ENCODE measurements around the gene ABI3BP.
"Not testable (repeated sequence)": the region's sequence is repeated elsewhere in the genome, so short reads cannot be mapped to it uniquely, and the experiment has no call there.

DNA sequence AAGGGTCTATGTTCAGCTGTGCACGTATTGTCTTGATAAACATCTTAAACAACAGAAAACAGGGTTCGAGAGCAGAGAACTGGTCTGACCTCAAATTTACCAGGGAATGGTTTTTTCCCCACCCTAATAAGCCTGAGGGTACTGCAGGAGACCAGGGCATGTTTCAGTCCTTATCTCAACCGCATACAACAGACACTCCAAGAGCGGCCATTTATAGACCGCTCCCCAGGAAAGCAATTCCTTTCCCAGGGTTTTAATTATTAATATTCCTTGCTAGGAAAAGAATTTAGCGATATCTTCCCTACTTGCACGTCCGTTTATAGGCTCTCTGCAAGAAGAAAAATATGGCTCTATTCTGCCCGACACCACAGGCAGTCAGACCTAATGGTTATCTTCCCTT, 19.1 kb upstream of the ABI3BP start:
- TF ChIP-seq, protein P1, sequence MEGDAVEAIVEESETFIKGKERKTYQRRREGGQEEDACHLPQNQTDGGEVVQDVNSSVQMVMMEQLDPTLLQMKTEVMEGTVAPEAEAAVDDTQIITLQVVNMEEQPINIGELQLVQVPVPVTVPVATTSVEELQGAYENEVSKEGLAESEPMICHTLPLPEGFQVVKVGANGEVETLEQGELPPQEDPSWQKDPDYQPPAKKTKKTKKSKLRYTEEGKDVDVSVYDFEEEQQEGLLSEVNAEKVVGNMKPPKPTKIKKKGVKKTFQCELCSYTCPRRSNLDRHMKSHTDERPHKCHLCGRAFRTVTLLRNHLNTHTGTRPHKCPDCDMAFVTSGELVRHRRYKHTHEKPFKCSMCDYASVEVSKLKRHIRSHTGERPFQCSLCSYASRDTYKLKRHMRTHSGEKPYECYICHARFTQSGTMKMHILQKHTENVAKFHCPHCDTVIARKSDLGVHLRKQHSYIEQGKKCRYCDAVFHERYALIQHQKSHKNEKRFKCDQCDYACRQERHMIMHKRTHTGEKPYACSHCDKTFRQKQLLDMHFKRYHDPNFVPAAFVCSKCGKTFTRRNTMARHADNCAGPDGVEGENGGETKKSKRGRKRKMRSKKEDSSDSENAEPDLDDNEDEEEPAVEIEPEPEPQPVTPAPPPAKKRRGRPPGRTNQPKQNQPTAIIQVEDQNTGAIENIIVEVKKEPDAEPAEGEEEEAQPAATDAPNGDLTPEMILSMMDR (IDR thresholded peaks at IDR 0.05), result not testable (repeated sequence)
- not testable (repeated sequence) for TF ChIP-seq POLR2A (IDR thresholded peaks at IDR 0.05)
